ENCODE data around the gene TRPV4. TPM values are rescaled to one million over a fixed set of nuclear protein-coding genes. Genes with fewer than 3 reads are reported as not detected.
A peak's percentile ranks its signal among the peaks of the same experiment; 100 is the strongest.

The TRPV4 gene
- total and polyA plus RNA-seq, 2 experiments from 2014 or later: 2.3 to 4.7 TPM

DNA sequence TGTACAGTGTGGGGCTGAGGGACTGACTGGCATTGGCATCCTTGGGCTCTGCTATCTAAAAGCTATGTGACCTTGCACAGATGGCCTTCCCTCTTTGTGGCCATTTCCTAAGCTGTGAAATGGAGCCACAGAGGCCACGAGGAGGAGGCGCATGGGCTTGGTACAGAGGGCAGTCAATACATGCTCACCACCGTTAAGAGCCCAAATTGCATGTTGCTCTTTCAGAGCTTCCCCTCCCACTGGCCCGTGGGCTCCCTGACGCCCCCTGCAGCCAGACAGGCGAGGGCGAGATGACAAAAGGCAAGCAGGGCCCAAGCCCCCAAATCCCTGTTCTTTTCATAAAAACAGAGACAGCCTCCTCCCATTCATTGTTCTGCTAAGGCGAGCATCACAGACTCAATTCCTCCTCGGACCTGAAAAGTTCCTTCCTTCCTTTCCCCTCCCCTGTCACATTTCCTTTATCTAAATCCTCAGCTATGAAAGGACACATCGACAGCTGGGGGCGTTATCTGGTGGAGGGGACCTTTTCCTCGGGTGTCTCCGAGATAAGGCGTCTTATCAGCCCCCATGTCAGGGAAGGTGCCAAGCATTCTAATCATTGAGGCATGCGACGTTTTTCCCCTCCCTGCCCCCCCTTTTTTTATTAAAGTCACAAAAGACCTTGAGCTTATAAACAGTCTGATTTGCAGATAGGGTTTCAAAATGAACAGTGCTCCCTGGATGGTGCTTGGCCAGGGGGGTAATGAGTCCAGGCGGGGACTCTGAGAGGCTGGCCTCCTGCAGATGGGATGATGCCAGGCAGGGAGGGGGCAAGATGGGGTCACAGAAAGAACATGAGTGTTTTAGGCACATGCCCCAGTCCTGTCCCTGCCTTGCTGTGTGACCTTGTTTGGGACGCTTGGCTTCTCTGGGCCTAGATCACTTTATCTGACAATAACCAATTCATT, 93.2 kb downstream of the TRPV4 start:
- 32% methylated on average over 18 of the region's 18 CpGs for WGBS (ENCODE audit: low lambda C conversion rate, missing lambda C conversion rate)
- Histone ChIP-seq H3K36me3 (replicated peaks; ENCODE audit: insufficient read depth, low read depth) (no peaks in the 10 kb centered on the region), H3K9me2 (replicated peaks; ENCODE audit: insufficient read depth) (no peaks in the 10 kb centered on the region), H3K27ac (peak overlapping the region; percentile 34), H3K4me2 (peak overlapping the region; percentile 41), H2AFZ (no peak overlapping the region), H3K9me3 (ENCODE audit: low read depth) (no peaks in the 10 kb centered on the region), H3K79me2 (no peaks in the 10 kb centered on the region), H4K20me1 (ENCODE audit: insufficient read depth, poor library complexity, severe bottlenecking) (no peaks in the 10 kb centered on the region), H3K4me1 (ENCODE audit: insufficient read depth) (peaks cover 45% of the 10 kb centered on the region), H3K4me3 (no peak overlapping the region), H3K27me3 (no peaks in the 10 kb centered on the region)
- TF ChIP-seq EZH2phosphoT487 (IDR thresholded peaks at IDR 0.05; ENCODE audit: low read depth, severe bottlenecking, unreplicated experiment) (no peak), EZH2 (IDR thresholded peaks at IDR 0.05; ENCODE audit: borderline replicate concordance) (no peak)
- TF ChIP-seq, protein P1, sequence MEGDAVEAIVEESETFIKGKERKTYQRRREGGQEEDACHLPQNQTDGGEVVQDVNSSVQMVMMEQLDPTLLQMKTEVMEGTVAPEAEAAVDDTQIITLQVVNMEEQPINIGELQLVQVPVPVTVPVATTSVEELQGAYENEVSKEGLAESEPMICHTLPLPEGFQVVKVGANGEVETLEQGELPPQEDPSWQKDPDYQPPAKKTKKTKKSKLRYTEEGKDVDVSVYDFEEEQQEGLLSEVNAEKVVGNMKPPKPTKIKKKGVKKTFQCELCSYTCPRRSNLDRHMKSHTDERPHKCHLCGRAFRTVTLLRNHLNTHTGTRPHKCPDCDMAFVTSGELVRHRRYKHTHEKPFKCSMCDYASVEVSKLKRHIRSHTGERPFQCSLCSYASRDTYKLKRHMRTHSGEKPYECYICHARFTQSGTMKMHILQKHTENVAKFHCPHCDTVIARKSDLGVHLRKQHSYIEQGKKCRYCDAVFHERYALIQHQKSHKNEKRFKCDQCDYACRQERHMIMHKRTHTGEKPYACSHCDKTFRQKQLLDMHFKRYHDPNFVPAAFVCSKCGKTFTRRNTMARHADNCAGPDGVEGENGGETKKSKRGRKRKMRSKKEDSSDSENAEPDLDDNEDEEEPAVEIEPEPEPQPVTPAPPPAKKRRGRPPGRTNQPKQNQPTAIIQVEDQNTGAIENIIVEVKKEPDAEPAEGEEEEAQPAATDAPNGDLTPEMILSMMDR (IDR thresholded peaks at IDR 0.05; ENCODE audit: poor library complexity): peak; percentile 19
- DNase-seq (ENCODE audit: low spot score): no peak

DNA sequence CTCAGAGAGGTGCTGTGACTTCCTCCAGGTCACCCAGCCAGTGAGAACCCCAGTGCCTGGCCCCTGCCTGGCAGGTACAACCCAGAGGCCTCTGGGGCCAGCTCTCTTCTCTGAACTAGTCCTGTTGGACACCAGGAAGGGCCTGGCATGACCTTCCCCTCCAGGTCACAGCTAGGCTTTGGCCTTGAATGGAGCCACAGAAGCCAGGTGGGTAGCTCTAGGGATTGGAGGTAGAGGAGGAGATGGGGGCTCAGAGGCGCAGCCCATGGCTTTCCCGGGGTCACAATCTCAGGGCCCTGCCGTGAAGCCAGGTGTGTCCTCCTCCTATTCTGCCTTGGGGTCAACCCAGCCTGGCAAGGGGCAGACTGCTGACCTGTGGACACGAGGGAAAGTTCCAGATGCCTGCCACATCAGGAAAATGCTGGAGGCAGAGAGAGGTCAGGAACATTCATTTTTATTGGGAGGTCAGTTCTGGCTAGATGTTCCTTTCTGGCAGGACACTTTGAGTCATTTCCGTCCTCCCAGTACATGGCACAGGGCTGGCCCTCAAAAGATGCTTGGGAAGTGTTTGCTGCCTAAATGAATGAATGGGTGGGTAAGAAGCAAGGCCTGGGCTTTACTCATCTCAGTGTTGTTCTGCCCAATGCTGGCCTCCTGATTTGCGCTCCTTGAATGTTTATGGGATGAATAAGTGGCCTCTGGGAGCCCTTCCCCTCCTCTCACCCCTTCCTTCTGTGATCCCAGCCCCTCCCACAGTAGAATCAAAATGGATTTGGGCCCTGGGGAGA, 94.1 kb downstream of the TRPV4 start:
- peaks cover 45% of the 10 kb centered on the region for H3K4me1 ChIP-seq (ENCODE audit: insufficient read depth)
- H4K20me1 ChIP-seq (ENCODE audit: insufficient read depth, poor library complexity, severe bottlenecking): no peaks in the 10 kb centered on the region
- no peaks in the 10 kb centered on the region for H3K9me3 ChIP-seq (ENCODE audit: low read depth)
- H2AFZ ChIP-seq: no peak overlapping the region
- no peaks in the 10 kb centered on the region for H3K36me3 ChIP-seq (replicated peaks; ENCODE audit: insufficient read depth, low read depth)
- H3K9me2 ChIP-seq (replicated peaks; ENCODE audit: insufficient read depth): no peaks in the 10 kb centered on the region
- DNase-seq (ENCODE audit: low spot score): no peak
- 92% methylated on average over 6 of the region's 6 CpGs for WGBS (ENCODE audit: low lambda C conversion rate, missing lambda C conversion rate)
- no peaks in the 10 kb centered on the region for H3K27me3 ChIP-seq
- H3K27ac ChIP-seq: no peak overlapping the region
- no peak overlapping the region for H3K4me2 ChIP-seq
- TF ChIP-seq EZH2phosphoT487 (IDR thresholded peaks at IDR 0.05; ENCODE audit: low read depth, severe bottlenecking, unreplicated experiment) (no peak), EZH2 (IDR thresholded peaks at IDR 0.05; ENCODE audit: borderline replicate concordance) (no peak)
- H3K79me2 ChIP-seq: no peaks in the 10 kb centered on the region
- no peak overlapping the region for H3K4me3 ChIP-seq

DNA sequence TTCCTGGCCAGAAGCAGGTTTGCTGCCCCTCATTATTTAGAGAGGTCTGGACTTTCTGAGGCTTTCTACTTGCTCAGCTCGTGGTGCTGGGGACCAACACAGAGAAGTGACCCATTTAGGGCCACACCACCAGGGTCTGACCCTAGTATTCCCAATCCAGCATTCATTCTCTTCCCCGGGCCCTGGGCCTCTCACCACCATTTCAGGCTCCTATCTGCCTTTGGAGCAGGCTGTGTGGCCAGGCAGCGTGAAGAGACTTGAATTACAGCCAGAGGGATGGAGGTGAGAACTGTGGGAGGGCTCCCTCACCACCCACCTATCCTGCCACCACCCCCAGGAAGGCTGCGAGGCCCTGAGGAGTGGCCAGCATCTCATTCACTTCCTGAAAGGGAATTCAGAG, 95.0 kb downstream of the TRPV4 start:
- Histone ChIP-seq H3K4me3 (no peak overlapping the region), H3K4me2 (no peak overlapping the region), H3K9me2 (replicated peaks; ENCODE audit: insufficient read depth) (no peaks in the 10 kb centered on the region), H3K36me3 (replicated peaks; ENCODE audit: insufficient read depth, low read depth) (no peaks in the 10 kb centered on the region), H2AFZ (no peak overlapping the region), H3K4me1 (ENCODE audit: insufficient read depth) (peaks cover 45% of the 10 kb centered on the region), H3K27me3 (no peaks in the 10 kb centered on the region), H4K20me1 (ENCODE audit: insufficient read depth, poor library complexity, severe bottlenecking) (no peaks in the 10 kb centered on the region), H3K27ac (peak overlapping the region; percentile 72), H3K9me3 (ENCODE audit: low read depth) (no peaks in the 10 kb centered on the region), H3K79me2 (peaks cover 4% of the 10 kb centered on the region)
- DNase-seq (ENCODE audit: low spot score): no peak
- WGBS (ENCODE audit: low lambda C conversion rate, missing lambda C conversion rate): 69% methylated on average over 4 of the region's 4 CpGs
- TF ChIP-seq, protein P1 (IDR thresholded peaks at IDR 0.05; ENCODE audit: poor library complexity): no peak
- TF ChIP-seq EZH2phosphoT487 (IDR thresholded peaks at IDR 0.05; ENCODE audit: low read depth, severe bottlenecking, unreplicated experiment) (no peak), EZH2 (IDR thresholded peaks at IDR 0.05; ENCODE audit: borderline replicate concordance) (no peak)

Measured in hepatocyte (in vitro differentiated cells).